ENCODE measurements around the gene B4GALT7.
"Not testable (repeated sequence)": the region's sequence is repeated elsewhere in the genome, so short reads cannot be mapped to it uniquely, and the experiment has no call there.

B4GALT7 gene, protein sequence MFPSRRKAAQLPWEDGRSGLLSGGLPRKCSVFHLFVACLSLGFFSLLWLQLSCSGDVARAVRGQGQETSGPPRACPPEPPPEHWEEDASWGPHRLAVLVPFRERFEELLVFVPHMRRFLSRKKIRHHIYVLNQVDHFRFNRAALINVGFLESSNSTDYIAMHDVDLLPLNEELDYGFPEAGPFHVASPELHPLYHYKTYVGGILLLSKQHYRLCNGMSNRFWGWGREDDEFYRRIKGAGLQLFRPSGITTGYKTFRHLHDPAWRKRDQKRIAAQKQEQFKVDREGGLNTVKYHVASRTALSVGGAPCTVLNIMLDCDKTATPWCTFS

DNA sequence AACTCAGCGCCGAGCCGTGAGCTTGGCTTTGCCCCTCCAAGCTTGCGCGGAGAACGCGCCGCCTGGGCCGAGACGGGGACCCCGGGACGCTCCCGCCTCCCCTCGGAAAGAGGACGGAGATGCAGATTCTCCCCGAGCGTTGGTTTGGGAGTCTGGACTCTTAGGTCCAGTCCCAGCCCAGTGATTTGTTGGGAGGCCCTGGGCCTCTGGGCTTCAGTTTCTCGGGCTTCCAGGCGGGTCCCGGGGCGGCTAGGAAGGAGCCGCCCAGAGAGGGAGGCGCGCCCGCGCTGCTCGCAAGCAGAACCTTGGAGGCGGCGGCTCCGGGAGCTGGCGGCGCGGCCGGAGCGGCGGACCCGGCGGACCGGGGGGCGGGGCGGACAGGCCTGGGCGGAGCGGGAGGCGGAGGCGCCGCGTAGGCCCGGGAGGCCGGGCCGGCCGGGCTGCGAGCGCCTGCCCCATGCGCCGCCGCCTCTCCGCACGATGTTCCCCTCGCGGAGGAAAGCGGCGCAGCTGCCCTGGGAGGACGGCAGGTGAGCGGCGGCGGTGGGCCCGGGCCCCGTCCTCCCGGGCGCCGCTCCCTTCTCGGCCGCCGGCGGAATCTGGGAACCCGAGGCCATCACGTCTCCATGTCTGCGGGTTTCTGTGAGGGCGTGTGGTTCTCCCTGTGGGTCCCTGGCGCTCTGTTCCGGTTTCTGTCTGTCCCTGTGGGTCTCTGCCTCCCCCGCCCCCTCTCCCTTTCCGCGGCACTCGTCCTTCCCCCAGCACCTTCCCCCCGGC, at the start of gene B4GALT7:
B4GALT7 (plus strand) TSS at position 402 of the 777 bp plus-strand sequence; CDS start at position 481, 79 bp downstream.
- DNase-seq (ENCODE audit: low read depth) = peak; percentile 58

GRCh38 chr5:177552839-177553455, 47.0 kb upstream of the B4GALT7 start:
- DNase-seq (ENCODE audit: low read depth) = no peak

DNA sequence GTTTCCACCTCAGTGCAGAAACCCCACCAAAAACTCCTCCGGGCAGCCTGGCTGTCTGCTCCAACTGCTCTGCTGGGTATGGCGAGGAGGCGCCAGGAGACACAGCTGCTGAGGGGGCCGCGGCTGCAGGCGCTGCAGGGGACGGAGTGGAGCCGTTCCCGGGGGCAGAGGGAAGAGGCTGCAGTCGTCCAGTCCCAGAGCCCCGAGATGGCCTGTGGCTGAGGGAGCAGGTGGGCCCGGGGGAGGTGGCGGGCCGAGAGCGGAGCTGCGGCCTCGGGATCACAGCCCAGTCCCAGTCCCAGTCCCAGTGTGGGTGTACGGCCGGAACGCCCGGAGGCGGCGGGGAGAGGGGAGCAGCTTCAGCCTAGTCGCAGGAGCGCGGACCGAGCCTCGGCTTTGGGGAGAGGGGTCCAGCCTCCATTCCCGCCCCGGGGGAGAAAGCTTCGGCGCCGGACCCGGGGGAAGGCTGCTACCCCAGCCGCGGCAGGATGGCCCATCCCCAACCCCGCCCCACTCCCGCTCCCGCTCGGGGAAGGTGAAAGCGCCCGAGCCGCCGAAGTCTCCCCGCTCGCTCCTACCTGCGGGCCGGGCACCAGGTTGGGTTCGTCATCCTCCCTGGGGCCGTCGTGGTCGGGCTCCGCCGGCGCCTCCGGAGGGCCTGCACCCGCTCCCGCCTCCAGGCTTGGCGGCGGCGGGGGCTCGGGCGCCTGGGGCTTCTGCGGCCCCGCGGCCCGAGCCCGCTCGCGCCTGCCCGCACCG, 46.1 kb upstream of the B4GALT7 start:
- no peak for DNase-seq (ENCODE audit: low read depth)

GRCh38 chr5:177554474-177555111, 45.3 kb upstream of the B4GALT7 start, which contains the start of gene FAM193B:
TSS of gene FAM193B (minus strand) at chr5:177554563. CDS start at chr5:177554458, 105 bp downstream.
- DNase-seq (ENCODE audit: low read depth) = peak; percentile 90

DNA sequence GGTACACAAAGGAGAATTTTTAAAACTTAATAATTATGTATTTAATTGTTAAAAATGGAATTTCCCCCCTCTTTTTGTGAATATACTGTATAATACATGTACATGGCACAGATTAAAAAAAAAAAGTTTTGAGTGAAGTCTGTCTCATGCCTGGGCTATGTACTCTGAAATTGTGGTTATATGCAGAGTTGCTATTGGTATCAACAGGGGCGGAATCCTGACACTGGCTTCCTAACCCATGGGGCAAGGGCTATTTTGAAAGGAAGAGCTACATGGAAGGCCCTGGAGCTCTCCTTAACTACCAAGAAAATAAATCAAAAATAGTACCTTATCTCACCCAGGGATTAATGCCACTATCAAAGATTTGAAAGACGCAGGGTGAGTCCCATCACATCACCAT, 44.7 kb upstream of the B4GALT7 start:
- no peak for DNase-seq (ENCODE audit: low read depth)

GRCh38 chr5:177555665-177556064, 44.3 kb upstream of the B4GALT7 start:
- DNase-seq (ENCODE audit: low read depth) = no peak

GRCh38 chr5:177557041-177557647, 42.8 kb upstream of the B4GALT7 start:
- no peak for DNase-seq (ENCODE audit: low read depth)

- DNase-seq (ENCODE audit: low read depth) = no peak
Measured at GRCh38 chr5:177557796-177558195, 42.1 kb upstream of the B4GALT7 start.

DNA sequence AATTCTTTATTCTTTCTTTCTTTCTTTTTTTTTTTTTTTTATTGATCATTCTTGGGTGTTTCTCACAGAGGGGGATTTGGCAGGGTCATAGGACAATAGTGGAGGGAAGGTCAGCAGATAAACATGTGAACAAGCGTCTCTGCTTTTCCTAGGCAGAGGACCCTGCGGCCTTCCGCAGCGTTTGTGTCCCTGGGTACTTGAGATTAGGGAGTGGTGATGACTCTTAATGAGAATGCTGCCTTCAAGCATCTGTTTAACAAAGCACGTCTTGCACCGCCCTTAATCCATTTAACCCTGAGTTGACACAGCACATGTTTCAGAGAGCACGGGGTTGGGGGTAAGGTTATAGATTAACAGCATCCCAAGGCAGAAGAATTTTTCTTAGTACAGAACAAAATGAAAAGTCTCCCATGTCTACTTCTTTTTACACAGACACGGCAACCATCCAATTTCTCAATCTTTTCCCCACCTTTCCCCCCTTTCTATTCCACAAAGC, 40.4 kb upstream of the B4GALT7 start:
- not testable (repeated sequence) for DNase-seq (ENCODE audit: low read depth)

- DNase-seq (ENCODE audit: low read depth) = no peak
Measured at GRCh38 chr5:177565046-177565445, 34.9 kb upstream of the B4GALT7 start.

GRCh38 chr5:177568326-177568725, 31.6 kb upstream of the B4GALT7 start:
- DNase-seq (ENCODE audit: low read depth) = no peak

DNA sequence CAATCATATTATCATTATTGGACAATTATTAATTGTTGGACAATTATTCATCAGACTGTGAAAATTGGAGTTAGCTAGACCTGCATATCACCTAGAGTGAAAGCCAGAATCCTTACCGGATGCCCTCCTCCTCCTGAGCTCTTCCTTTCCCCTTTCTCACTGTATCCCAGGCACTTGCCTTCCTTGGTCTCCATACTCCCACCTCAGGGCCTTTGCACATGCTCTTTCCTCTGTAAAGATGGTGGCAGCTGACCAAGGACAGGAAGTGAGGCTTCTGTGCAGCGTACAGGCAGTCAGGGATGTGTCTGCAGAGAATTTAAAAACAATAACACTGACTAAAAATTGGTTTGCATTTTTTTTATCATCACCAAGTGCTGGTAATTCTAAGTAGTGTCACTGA, 30.0 kb upstream of the B4GALT7 start:
- DNase-seq (ENCODE audit: low read depth) = no peak

DNA sequence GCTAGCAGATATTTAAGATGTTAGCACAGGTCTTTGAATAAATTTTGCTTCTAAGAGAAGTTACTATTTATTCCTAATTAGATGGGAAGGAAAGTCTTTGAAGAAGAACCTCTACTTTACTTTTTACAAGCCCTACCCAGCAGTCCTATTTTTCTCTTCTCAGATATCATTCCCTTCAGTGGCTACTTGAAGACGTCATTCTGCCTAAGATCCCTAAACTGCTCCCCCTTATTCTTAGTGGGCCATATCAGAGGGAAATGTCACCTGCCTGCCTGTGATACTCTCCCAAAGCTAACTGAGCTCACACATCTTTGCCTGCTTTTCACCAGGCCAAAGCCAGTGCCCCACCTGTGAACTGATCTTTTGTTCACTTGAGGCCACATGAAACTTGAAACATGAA, 24.4 kb upstream of the B4GALT7 start:
- no peak for DNase-seq (ENCODE audit: low read depth)

DNA sequence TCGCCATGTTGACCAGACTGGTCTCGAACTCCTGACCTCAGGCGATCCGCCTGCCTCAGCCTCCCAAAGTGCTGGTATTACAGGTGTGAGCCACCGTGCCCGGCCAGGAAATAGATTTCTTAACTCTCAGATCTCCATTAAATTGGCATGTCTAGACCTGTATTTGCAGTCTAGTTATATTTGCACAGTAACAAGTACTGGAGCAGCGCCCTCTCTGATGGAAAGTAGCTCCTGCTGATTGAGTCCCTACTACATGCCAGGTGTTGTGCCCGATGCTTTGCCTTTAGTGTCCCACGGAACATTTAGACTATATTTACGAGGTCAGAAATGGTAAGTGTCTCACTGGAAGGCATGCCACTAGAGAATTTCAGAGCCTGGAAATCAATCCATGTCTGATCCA, 23.8 kb upstream of the B4GALT7 start:
- DNase-seq (ENCODE audit: low read depth) = no peak

DNA sequence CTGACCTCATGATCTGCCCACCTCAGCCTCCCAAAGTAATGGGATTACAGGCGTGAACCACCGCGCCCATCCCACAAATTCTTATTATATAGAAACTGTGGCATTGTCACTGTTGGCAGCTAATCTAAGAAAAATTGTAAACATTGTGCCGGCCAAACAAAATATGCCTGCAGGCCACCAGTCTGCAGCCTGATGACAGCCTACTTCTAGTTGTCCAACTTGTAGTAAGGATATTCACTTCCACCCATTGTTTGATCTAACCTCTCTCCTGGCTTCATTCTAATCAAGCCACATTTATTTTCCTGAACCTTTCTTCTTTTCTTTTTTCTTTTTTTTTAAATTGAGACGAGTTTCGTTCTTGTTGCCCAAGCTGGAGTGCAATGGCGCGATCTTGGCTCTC, 21.6 kb upstream of the B4GALT7 start:
- DNase-seq (ENCODE audit: low read depth) = no peak

GRCh38 chr5:177588413-177588909, 11.5 kb upstream of the B4GALT7 start:
- DNase-seq (ENCODE audit: low read depth) = no peak

GRCh38 chr5:177590406-177590805, 9.5 kb upstream of the B4GALT7 start:
- no peak for DNase-seq (ENCODE audit: low read depth)

DNA sequence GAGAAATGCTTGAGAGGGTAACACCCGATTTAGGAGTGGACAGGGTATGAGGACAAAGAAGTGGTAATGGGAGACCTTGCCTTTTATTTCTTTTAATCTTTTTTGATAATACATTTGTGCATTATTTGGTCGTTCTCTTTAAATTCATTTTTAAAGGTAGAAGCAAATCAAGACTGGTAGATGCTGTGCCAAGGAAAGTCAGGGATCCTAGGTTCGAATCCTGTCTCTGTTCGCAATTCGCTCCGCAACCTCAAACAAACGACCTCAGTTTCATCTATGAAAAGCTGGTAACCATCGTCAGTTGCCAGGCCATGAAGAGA, 8.3 kb upstream of the B4GALT7 start:
- no peak for DNase-seq (ENCODE audit: low read depth)

DNA sequence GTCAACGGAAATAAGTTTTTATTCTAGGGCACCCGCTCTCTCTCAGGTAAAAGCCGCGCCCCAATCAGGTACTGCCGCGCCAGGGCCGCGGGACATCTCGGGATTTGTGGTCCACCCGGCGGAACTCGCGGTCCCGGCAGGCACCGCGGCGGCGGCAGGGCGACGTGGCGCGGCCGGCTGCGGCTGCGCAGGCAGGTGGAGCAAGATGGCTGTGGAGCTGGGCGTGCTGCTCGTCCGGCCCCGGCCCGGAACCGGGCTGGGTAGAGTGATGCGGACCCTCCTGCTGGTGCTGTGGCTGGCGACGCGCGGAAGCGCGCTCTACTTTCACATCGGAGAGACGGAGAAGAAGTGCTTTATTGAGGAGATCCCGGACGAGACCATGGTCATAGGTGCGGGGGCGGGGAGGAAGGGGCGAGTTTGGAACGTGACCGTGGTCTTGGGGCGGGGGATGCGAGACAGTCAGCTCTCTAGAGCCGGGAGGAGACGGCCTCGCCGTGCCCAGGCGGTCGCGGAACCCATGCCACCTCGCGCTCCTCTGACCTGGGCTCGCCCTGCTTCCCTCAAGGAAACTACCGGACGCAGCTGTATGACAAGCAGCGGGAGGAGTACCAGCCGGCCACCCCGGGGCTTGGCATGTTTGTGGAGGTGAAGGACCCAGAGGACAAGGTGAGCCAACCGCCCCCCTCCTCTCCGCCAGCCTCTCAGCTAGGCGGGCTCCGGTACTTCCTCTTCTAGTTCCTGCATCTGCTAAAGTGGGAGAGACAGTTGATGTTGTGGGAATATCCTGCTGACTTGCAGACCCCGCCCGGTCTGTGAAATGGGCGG, 7.7 kb upstream of the B4GALT7 start, which contains the start of gene TMED9:
TMED9 (plus strand) TSS at position 194 of the 825 bp plus-strand sequence; CDS start at position 206, 12 bp downstream.
- peak; percentile 67 for DNase-seq (ENCODE audit: low read depth)

GRCh38 chr5:177592905-177593304, 7.0 kb upstream of the B4GALT7 start:
- no peak for DNase-seq (ENCODE audit: low read depth)

All from stimulated activated CD8-positive, alpha-beta memory T cell treated with anti-CD3 and anti-CD28 coated beads, Interleukin-15, amount 100 ng/mL, for 1 hour (primary cell).